Vagina (tissue), 2 donors: ENCODE measurements around the gene MBIP.

Experiments
- POLR2A ChIP-seq, 2 donors: fragments of 450-650 bp; IDR thresholded peaks; one replicate each; pipeline ENCODE4 v1.6.1; 2017; ENCODE audit warnings: antibody characterized with exemption in 2 of 2, mild to moderate bottlenecking in 2 of 2, moderate library complexity in 2 of 2
- POLR2AphosphoS5 ChIP-seq, 2 donors: sonication (generic); formaldehyde crosslinking; IDR thresholded peaks; one replicate each; pipeline ENCODE4 v1.9.0; 2017; ENCODE audit warnings: antibody characterized with exemption in 2 of 2, mild to moderate bottlenecking in 2 of 2, low read depth in 1 of 2; ENCODE audit not compliant: insufficient read depth in 1 of 2
- TF ChIP-seq, protein P1 (sequence below), 3 experiments: fragments of 450-650 bp in 2 of 3; fragments of 200-600 bp in 1 of 3; sonication (generic) in 1 of 3; IDR thresholded peaks; one replicate each; pipeline ENCODE4 v1.5.1; 2017 to 2019; ENCODE audit warnings: antibody characterized with exemption in 3 of 3, mild to moderate bottlenecking in 2 of 3, moderate library complexity in 2 of 3

DNA sequence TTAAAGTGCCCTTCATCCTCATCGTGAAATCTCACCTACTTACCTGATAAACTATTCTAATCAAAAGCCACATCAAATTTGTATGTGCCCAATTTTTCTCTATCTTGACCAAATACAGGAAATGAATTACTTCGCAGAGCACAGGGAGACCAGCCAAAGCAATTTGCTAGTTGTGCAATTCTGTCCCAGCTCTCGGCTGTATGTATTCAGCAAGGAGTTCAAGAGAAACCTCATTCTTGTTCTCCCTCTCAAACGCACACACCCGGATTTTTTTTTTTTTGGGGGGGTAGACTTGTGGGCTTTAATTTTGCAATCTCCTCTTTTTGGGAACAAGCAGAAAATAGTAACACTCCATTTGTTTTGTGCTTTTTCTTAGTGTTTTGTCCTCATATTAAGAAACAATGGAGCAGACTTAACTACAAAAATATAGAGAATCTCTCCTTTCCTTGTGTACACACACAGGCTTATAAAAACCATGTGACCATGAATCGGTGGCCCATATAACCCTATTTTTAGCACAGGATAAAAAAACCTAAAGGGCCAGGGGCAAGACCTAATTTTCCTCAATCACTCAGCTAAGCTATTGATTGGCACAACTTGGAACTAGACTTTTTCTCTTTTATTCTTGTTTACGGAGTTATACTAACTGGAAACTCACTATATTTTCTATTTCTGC lies 64.2 kb downstream of the MBIP start:
- TF ChIP-seq, protein P1, sequence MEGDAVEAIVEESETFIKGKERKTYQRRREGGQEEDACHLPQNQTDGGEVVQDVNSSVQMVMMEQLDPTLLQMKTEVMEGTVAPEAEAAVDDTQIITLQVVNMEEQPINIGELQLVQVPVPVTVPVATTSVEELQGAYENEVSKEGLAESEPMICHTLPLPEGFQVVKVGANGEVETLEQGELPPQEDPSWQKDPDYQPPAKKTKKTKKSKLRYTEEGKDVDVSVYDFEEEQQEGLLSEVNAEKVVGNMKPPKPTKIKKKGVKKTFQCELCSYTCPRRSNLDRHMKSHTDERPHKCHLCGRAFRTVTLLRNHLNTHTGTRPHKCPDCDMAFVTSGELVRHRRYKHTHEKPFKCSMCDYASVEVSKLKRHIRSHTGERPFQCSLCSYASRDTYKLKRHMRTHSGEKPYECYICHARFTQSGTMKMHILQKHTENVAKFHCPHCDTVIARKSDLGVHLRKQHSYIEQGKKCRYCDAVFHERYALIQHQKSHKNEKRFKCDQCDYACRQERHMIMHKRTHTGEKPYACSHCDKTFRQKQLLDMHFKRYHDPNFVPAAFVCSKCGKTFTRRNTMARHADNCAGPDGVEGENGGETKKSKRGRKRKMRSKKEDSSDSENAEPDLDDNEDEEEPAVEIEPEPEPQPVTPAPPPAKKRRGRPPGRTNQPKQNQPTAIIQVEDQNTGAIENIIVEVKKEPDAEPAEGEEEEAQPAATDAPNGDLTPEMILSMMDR (IDR thresholded peaks at IDR 0.05): no peak
- TF ChIP-seq POLR2A (IDR thresholded peaks at IDR 0.05) (no peak), POLR2AphosphoS5 (IDR thresholded peaks at IDR 0.05; ENCODE audit: insufficient read depth in 1 of 2, low read depth in 1 of 2) (no peak)
